Measurements from ENCODE around the gene COL6A3. TPM values are rescaled to one million over a fixed set of nuclear protein-coding genes. Genes with fewer than 3 reads are reported as not detected.

Gene COL6A3
- total RNA-seq, 6 experiments from 2014 or later, result 409 to 759 (median 458) TPM

DNA sequence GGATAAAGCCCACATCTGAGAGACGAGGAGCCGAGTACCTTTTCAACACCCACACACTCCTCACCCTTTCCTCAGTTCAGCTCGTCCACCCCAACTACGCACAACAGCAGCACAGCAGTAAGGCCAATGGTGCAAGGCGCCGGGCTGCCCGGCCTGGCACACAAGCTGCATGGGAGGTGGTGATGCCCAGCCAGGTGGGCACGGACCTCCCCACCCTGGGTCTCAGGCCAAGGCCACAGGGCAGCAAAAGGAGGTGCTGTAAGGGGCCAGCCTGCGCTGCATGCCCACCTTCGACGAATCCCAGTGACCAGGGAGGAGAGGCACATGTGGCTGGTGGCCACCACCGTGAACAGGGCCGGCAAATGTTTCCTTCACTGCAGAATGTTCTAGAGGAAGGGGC is 36.6 kb upstream of the COL6A3 start:
- H3K9me3 Mint-ChIP-seq, result no peaks in the 10 kb centered on the region

DNA sequence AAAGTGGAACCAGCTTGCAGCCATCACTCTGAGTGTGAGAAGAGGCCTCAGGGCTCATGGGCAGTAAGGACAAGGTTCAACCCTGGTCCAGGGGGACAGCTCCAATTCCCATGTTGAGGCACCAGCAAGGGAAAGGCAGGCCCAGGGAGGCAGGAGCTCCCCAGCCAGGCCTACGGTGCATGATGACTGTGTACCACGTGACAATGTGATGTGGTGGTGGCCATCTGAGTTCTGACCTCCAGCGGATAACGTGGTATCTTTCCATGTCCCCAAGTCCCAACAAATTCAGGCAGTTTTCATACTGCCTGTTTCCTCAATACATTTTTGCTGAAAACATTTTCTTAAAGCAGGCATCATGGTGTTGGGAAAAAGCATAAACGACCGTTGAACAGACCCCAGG is 36.1 kb upstream of the COL6A3 start:
- H3K9me3 Mint-ChIP-seq, result no peaks in the 10 kb centered on the region
- no peak for DNase-seq
- 0 out of 2 replicates have a peak, but pooled peaks cover 5% of the 10 kb centered on the region for H3K36me3 Mint-ChIP-seq (ENCODE audit: low read depth)
- TF ChIP-seq, protein P1, sequence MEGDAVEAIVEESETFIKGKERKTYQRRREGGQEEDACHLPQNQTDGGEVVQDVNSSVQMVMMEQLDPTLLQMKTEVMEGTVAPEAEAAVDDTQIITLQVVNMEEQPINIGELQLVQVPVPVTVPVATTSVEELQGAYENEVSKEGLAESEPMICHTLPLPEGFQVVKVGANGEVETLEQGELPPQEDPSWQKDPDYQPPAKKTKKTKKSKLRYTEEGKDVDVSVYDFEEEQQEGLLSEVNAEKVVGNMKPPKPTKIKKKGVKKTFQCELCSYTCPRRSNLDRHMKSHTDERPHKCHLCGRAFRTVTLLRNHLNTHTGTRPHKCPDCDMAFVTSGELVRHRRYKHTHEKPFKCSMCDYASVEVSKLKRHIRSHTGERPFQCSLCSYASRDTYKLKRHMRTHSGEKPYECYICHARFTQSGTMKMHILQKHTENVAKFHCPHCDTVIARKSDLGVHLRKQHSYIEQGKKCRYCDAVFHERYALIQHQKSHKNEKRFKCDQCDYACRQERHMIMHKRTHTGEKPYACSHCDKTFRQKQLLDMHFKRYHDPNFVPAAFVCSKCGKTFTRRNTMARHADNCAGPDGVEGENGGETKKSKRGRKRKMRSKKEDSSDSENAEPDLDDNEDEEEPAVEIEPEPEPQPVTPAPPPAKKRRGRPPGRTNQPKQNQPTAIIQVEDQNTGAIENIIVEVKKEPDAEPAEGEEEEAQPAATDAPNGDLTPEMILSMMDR (IDR thresholded peaks at IDR 0.05), result no peak
- H3K4me3 Mint-ChIP-seq, result no peak overlapping the region
- peaks cover 41% of the 10 kb centered on the region for H3K4me1 Mint-ChIP-seq (ENCODE audit: low read depth)
- H3K27ac Mint-ChIP-seq, result no peak overlapping the region
- peaks cover 4% of the 10 kb centered on the region; the same call in 1 of the 2 replicates for H3K27me3 Mint-ChIP-seq (ENCODE audit: insufficient read depth)

More for the DNA sequence above, 36.6 kb upstream of the COL6A3 start:
- peaks cover 4% of the 10 kb centered on the region; the same call in 1 of the 2 replicates for H3K27me3 Mint-ChIP-seq (ENCODE audit: insufficient read depth)
- H3K36me3 Mint-ChIP-seq (ENCODE audit: low read depth), result 0 out of 2 replicates have a peak, but pooled peaks cover 5% of the 10 kb centered on the region
- H3K4me1 Mint-ChIP-seq (ENCODE audit: low read depth), result peaks cover 42% of the 10 kb centered on the region
- H3K27ac Mint-ChIP-seq, result no peak overlapping the region
- no peak overlapping the region for H3K4me3 Mint-ChIP-seq
- TF ChIP-seq, protein P1 (IDR thresholded peaks at IDR 0.05), result no peak
- no peak for DNase-seq

DNA sequence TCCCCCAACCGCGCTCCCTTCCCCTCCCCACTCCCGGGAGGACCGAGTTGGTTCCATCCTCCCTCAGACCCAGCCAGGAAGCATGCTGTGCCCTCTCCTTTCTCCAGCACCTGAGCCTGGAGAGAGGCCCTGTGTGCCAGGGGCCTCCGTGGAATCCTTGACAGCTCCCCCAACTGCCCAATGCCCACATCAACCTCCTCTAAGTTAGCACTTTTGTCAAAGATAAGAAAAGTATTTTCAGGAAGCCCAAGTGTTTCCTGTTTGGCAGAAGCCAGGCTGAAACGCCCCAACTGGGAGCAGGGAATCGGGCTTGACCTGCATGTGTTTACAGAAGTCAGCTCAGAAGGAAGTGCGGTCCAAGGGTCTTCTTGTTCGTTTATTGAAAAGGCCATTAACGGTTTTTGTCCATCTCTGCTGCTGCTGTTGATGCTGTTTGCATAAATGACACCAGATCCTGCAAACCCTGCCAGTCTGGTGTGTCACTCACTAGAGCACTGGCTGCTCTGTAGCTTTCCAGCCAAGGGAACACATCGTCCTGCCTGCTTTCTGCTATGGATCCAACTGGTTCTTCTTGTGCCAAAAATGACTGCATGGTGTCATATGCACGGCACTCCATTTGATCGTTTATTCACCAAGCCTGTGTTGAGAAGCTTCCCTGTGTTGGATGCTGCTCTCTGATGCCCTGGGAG is 35.4 kb upstream of the COL6A3 start:
- DNase-seq, result no peak

DNA sequence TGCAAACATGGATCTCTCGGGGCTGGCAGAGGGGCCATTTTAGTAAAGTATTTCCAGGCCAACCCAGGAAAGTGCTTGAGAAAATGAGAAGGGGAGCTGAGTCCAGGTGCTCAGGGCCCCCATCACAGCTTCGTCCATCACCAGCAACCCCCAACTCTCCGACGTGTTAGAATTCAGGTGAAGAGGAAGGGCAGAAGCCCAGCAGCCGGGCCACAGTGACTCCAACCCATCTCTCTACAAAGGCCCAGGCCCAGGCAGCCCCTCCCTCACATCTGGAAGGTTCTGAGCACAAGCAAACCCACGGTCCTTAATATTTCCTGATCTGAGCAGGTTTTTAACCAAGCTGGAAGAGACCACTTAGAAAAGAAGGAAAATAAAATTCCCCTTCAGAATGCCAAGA is 34.7 kb upstream of the COL6A3 start:
- TF ChIP-seq, protein P1 (IDR thresholded peaks at IDR 0.05), result no peak
- DNase-seq, result no peak
- Mint-ChIP-seq H3K27me3 (ENCODE audit: insufficient read depth) (peaks cover 4% of the 10 kb centered on the region; the same call in 1 of the 2 replicates), H3K27ac (no peak overlapping the region), H3K4me3 (no peak overlapping the region), H3K36me3 (ENCODE audit: low read depth) (0 out of 2 replicates have a peak, but pooled peaks cover 5% of the 10 kb centered on the region), H3K4me1 (ENCODE audit: low read depth) (peaks cover 46% of the 10 kb centered on the region), H3K9me3 (no peaks in the 10 kb centered on the region)

More for the DNA sequence above, 35.4 kb upstream of the COL6A3 start:
- H3K4me1 Mint-ChIP-seq (ENCODE audit: low read depth), result peaks cover 41% of the 10 kb centered on the region
- H3K27me3 Mint-ChIP-seq (ENCODE audit: insufficient read depth), result peaks cover 4% of the 10 kb centered on the region; the same call in 1 of the 2 replicates
- H3K27ac Mint-ChIP-seq, result peak overlapping the region; percentile 29; the same call in 1 of the 2 replicates
- no peak overlapping the region for H3K4me3 Mint-ChIP-seq
- TF ChIP-seq, protein P1 (IDR thresholded peaks at IDR 0.05), result no peak
- H3K9me3 Mint-ChIP-seq, result no peaks in the 10 kb centered on the region
- 0 out of 2 replicates have a peak, but pooled peaks cover 5% of the 10 kb centered on the region for H3K36me3 Mint-ChIP-seq (ENCODE audit: low read depth)

DNA sequence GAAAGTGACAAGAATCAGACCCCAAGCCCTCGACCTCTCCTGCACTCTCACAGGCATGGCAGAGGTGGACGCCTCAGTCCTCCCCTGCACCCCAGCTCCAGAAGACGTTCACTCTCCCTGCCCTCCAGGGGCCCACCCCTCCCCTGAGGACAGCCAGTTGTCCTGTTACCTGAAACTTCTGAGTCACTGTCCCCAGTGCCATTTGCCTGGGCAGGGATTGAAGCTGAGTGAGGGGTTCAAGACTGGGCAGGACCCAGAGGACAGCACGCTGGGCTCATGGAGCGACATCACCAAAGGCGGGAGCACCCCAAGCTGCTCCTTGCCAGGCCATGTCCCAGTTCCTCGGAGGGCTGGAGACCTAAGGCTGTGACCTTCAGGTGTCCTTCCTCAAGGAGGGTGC is 34.2 kb upstream of the COL6A3 start:
- Mint-ChIP-seq H3K36me3 (ENCODE audit: low read depth) (0 out of 2 replicates have a peak, but pooled peaks cover 5% of the 10 kb centered on the region), H3K4me1 (ENCODE audit: low read depth) (peaks cover 41% of the 10 kb centered on the region), H3K27me3 (ENCODE audit: insufficient read depth) (peaks cover 4% of the 10 kb centered on the region; the same call in 1 of the 2 replicates), H3K4me3 (no peak overlapping the region), H3K9me3 (no peaks in the 10 kb centered on the region), H3K27ac (no peak overlapping the region)
- TF ChIP-seq, protein P1 (IDR thresholded peaks at IDR 0.05), result no peak
- DNase-seq, result no peak

All from HFFc6 (cell line).